HG02852 (cell line): Measurements from ENCODE around the gene TMEM143.
"Not testable (repeated sequence)": the region's sequence is repeated elsewhere in the genome, so short reads cannot be mapped to it uniquely, and the experiment has no call there.

Source experiments
- ATAC-seq: cut with Tn5 transposase; IDR thresholded peaks from one replicate; pipeline ENCODE4 v1.9.1; 2021; ENCODE audit warnings: mild to moderate bottlenecking, moderate library complexity; ENCODE audit not compliant: unreplicated experiment

Gene TMEM143

GRCh38 chr19:48391100-48392005 is 27.6 kb upstream of the TMEM143 start, which contains the start of gene KDELR1:
TSS of gene KDELR1 (minus strand) at chr19:48391551. CDS start at chr19:48391358, 193 bp downstream.
- peak; percentile 71 for ATAC-seq

GRCh38 chr19:48390188-48391099 is 26.7 kb upstream of the TMEM143 start:
- ATAC-seq, result peak; percentile 33

- no peak for ATAC-seq
These were observed 23.2 kb upstream of the TMEM143 start for GRCh38 chr19:48386981-48387380.

- ATAC-seq, result no peak
These were observed 21.8 kb upstream of the TMEM143 start for GRCh38 chr19:48385461-48386087.

GRCh38 chr19:48382286-48382685 is 18.5 kb upstream of the TMEM143 start:
- no peak for ATAC-seq

- ATAC-seq, result no peak
These were observed 17.6 kb upstream of the TMEM143 start for GRCh38 chr19:48381178-48381950.

- ATAC-seq, result no peak
These were observed 15.3 kb upstream of the TMEM143 start for GRCh38 chr19:48379058-48379457.

- no peak for ATAC-seq
These were observed 14.4 kb upstream of the TMEM143 start for GRCh38 chr19:48378194-48378570.

- ATAC-seq, result no peak
These were observed 9.8 kb upstream of the TMEM143 start for GRCh38 chr19:48373567-48373966.

GRCh38 chr19:48372904-48373303 is 9.2 kb upstream of the TMEM143 start:
- ATAC-seq, result no peak

- not testable (repeated sequence) for ATAC-seq
These were observed 8.0 kb upstream of the TMEM143 start for GRCh38 chr19:48371771-48372170.

- ATAC-seq, result no peak
These were observed 7.6 kb upstream of the TMEM143 start for GRCh38 chr19:48371367-48371766.

GRCh38 chr19:48370955-48371354 is 7.2 kb upstream of the TMEM143 start:
- no peak for ATAC-seq

GRCh38 chr19:48368936-48369335 is 5.2 kb upstream of the TMEM143 start:
- no peak for ATAC-seq

- no peak for ATAC-seq
These were observed 4.1 kb upstream of the TMEM143 start for GRCh38 chr19:48367855-48368254.

GRCh38 chr19:48365602-48366001 is 1.9 kb upstream of the TMEM143 start:
- ATAC-seq, result no peak

GRCh38 chr19:48364598-48365348 is 1.0 kb upstream of the TMEM143 start:
- ATAC-seq, result no peak

- ATAC-seq, result peak; percentile 11
These were observed 285 bp downstream of the TMEM143 start for GRCh38 chr19:48363500-48363809.

- peak; percentile 60 for ATAC-seq
These were observed 832 bp downstream of the TMEM143 start for GRCh38 chr19:48362716-48363499.
